Stimulated activated naive B cell treated with anti-CD40 and anti-IgM and Interleukin-4, amounts not matched to agents 10 μg/mL and 1 μg/mL and 100 μg/mL, for 72 hours (primary cell): Measurements from ENCODE around the gene SF3B5.
A peak's percentile ranks its signal among the peaks of the same experiment; 100 is the strongest.
"Not testable (repeated sequence)": the region's sequence is repeated elsewhere in the genome, so short reads cannot be mapped to it uniquely, and the experiment has no call there.

Source experiments
- ATAC-seq, 2 donors: fragments of 150-1000 bp; cut with Tn5 transposase; replicated peaks; 2 replicates each; pipeline ENCODE4 v1.10.0; 2021; ENCODE audit warnings: moderate library complexity in 1 of 2
- DNase-seq: peaks from one replicate; pipeline ENCODE4 v3.0.0; 2021
- H3K27ac Mint-ChIP-seq: one replicate; pipeline ENCODE4 v1.8.0; 2022; ENCODE audit warnings: mild to moderate bottlenecking, mixed read lengths
- H3K27me3 Mint-ChIP-seq, 2 donors: one replicate each; pipeline ENCODE4 v1.8.0; 2022; ENCODE audit warnings: mixed read lengths in 2 of 2
- H3K36me3 Mint-ChIP-seq, 2 donors: one replicate each; pipeline ENCODE4 v1.8.0; 2022; ENCODE audit warnings: mixed read lengths in 2 of 2, mild to moderate bottlenecking in 1 of 2
- H3K4me1 Mint-ChIP-seq, 2 donors: one replicate each; pipeline ENCODE4 v1.8.0; 2022; ENCODE audit warnings: mixed read lengths in 2 of 2, mild to moderate bottlenecking in 1 of 2
- H3K4me3 Mint-ChIP-seq, 2 donors: one replicate each; pipeline ENCODE4 v1.8.0; 2022; ENCODE audit warnings: mild to moderate bottlenecking in 2 of 2, mixed read lengths in 2 of 2, moderate library complexity in 1 of 2
- H3K9me3 Mint-ChIP-seq, 2 donors: one replicate each; pipeline ENCODE4 v1.8.0; 2022; ENCODE audit warnings: mixed read lengths in 2 of 2, mild to moderate bottlenecking in 1 of 2

The SF3B5 gene

DNA sequence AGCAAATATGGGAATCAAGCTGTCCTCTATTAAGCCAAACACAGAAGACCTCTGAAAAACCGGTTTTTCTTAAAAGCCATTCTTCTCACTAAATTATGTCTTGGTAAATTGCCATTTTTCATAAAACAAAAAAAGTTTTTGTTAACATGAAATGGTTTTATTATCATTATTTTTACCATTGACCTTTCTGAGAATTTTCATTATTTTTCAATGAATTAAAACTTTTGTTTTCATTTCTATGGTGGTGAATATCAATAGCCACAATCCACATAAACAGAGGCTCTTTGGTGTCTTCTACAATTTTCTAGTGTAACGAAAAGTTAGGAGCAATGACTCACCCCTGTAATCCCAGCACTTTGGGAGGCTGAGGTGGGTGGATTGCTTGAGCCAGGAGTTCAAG is 2.1 kb downstream of the SF3B5 start:
- H3K27me3 Mint-ChIP-seq: no peaks in the 10 kb centered on the region
- H3K4me3 Mint-ChIP-seq: peak overlapping the region in 1 of 2 donors; percentile 6
- H3K4me1 Mint-ChIP-seq: peaks cover 13 to 23% of the 10 kb centered on the region in 2 donors
- peak overlapping the region; percentile 56 for H3K27ac Mint-ChIP-seq
- ATAC-seq (no peak), DNase-seq (no peak)
- H3K9me3 Mint-ChIP-seq: peaks cover 0 to 3% of the 10 kb centered on the region in 2 donors
- H3K36me3 Mint-ChIP-seq: peaks cover 10 to 19% of the 10 kb centered on the region in 2 donors

DNA sequence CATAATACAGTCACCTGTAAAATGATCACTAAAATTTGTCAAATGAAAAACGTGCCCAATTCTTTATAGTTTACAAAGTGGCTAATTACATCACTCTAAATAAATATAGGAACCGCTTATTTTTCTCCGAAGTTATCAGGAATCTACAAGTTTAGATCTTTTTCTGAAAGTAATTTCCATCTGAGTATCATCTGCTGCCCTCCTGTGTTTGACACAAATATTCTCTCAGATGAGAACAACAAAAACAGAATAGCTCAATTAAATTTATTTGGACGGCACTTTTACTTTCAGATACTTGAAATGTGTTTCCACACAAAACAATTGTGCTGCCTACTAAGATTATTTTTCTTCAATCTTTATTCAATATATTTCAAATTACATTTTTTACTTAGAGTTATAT is 5.0 kb downstream of the SF3B5 start:
- no peak for ATAC-seq
- Mint-ChIP-seq H3K4me1 (peaks cover 17 to 27% of the 10 kb centered on the region in 2 donors), H3K27me3 (no peaks in the 10 kb centered on the region), H3K9me3 (peaks cover 0 to 3% of the 10 kb centered on the region in 2 donors), H3K36me3 (peaks cover 16 to 27% of the 10 kb centered on the region in 2 donors), H3K4me3 (no peak overlapping the region), H3K27ac (no peak overlapping the region)
- no peak for DNase-seq

DNA sequence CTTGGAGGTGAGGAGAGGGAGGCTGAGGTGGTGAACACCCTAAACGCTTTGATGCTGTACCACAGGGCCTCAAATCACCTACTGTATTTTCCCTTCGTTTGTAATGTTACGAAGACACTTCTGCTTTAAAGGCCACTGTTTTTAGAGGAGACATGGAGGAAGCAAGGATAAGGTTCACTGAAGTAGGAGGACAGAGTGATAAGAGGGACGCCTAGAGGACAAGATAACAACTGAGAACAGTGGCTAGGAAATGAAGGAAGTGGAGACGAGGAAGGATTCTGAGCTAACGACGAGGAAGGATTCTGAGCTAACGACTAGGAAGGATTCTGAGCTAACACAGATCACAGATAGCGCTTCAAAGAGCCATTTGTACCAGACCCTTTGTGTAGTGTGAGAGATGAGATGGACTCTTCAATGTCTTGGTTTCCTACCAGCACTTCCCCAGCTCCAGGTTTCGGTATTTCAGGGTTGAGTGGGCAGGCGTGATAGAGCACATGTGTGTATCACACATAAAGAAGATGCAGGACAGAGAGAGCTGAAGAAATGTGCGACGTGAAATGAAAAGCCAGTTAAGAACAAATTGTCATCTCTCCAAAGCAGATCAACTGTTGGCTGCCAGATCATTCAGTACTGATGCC is 7.5 kb downstream of the SF3B5 start:
- no peaks in the 10 kb centered on the region for H3K9me3 Mint-ChIP-seq
- peaks cover 11 to 16% of the 10 kb centered on the region in 2 donors for H3K36me3 Mint-ChIP-seq
- H3K27me3 Mint-ChIP-seq: no peaks in the 10 kb centered on the region
- ATAC-seq (no peak), DNase-seq (no peak)
- H3K4me1 Mint-ChIP-seq: peaks cover 8 to 11% of the 10 kb centered on the region in 2 donors
- H3K4me3 Mint-ChIP-seq: no peak overlapping the region
- H3K27ac Mint-ChIP-seq: peak overlapping the region; percentile 3

DNA sequence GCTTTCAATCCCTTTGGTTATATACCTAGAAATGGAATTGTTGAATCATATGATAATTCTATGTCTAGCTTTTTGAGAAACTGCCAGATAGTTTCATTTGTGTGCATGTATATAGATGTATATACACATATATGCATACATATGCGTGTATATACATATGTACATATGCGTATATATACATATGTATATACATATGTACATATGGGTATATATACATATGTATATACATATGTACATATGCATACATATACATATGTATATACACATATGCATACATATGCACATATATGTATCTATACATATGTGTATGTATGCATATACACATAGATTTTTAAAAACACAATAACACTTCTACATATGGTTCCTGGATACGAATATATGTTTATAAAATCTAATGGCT is 8.4 kb downstream of the SF3B5 start:
- Mint-ChIP-seq H3K4me1 (peaks cover 8 to 11% of the 10 kb centered on the region in 2 donors), H3K36me3 (peaks cover 11 to 16% of the 10 kb centered on the region in 2 donors), H3K9me3 (no peaks in the 10 kb centered on the region), H3K27me3 (no peaks in the 10 kb centered on the region), H3K27ac (no peak overlapping the region), H3K4me3 (no peak overlapping the region)
- DNase-seq (no peak), ATAC-seq (no peak)

DNA sequence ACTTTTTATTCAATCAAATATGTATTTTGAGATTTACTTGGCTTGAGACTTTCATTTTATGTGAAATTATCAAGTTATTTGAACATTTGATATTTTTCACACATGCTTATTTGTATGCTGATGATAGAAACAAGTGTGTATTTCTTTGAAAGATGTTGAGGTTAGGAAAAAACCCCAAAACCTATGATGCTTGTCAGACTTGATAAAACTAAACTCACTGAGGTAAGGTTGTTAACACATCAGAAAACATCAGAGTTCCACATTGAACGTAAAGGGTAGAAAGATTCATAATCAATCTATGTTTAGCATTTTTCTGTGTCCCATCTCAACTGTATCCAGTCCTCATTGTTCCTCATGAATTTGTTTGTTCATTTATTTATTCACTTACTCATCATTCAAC is 12.2 kb downstream of the SF3B5 start:
- Mint-ChIP-seq H3K4me3 (no peak overlapping the region), H3K27me3 (no peaks in the 10 kb centered on the region), H3K27ac (no peak overlapping the region), H3K4me1 (peaks cover 8 to 11% of the 10 kb centered on the region in 2 donors), H3K36me3 (peaks cover 6 to 8% of the 10 kb centered on the region in 2 donors), H3K9me3 (no peaks in the 10 kb centered on the region)
- no peak for ATAC-seq
- no peak for DNase-seq

DNA sequence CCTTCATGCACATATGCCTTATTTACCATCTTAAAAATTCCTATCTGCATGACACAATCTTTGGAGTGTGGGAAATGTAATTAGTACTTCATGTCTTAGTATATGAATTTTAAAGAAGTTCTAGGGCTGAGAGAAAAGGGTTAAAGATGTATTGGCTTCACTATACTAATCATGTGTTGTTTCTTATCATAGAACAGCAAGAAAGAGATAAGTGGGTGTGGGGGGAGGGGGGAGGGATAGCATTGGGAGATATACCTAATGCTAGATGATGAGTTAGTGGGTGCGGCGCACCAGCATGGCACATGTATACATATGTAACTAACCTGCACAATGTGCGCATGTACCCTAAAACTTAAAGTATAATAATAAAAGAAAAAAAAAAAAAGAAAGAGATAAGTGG is 13.0 kb downstream of the SF3B5 start:
- not testable (repeated sequence) for H3K4me1 Mint-ChIP-seq, DNase-seq, H3K27me3 Mint-ChIP-seq, ATAC-seq, H3K27ac Mint-ChIP-seq, H3K36me3 Mint-ChIP-seq, H3K4me3 Mint-ChIP-seq, H3K9me3 Mint-ChIP-seq

DNA sequence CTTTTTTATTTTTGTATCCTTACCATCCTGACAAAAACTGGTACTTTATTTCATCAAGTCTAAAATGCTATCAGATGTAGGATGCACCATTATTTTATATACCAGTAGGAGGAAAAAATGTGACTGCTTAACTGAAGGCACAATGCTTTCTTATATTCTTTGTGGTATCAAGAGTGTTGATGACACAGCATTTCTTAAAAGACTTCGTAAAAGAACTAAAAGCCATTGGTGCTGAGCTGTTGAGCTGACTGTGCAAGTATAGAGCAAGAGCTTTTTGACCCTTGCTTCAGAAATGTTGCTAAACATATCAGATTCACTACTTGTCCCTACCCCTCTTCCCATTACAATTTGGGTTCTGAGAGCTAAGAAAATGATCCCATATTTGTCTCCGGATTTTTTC is 17.5 kb downstream of the SF3B5 start:
- Mint-ChIP-seq H3K27ac (no peak overlapping the region), H3K9me3 (no peaks in the 10 kb centered on the region), H3K4me3 (no peak overlapping the region), H3K27me3 (no peaks in the 10 kb centered on the region), H3K36me3 (no peaks in the 10 kb centered on the region), H3K4me1 (peaks cover 0 to 5% of the 10 kb centered on the region in 2 donors)
- DNase-seq (no peak), ATAC-seq (no peak)

DNA sequence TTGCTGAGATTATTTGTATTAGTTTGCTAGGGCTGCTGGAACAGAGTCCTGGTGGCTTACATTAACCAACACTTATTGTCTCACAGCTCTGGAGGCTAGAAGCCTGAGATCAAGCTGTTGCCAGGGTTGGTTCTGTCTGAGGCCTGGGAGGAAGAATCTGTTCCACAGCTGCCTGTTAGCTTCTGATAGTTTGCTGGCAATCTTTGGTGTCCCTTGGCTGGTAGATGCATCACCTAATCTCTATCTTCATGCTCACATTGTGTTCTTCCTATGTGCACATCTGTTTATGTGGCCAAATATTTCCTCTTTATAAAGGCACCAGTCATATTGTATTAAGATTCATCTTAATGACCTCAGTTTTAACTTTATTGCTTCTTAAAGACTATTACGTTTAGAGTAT is 19.5 kb downstream of the SF3B5 start:
- no peak for DNase-seq
- H3K27me3 Mint-ChIP-seq: no peaks in the 10 kb centered on the region

DNA sequence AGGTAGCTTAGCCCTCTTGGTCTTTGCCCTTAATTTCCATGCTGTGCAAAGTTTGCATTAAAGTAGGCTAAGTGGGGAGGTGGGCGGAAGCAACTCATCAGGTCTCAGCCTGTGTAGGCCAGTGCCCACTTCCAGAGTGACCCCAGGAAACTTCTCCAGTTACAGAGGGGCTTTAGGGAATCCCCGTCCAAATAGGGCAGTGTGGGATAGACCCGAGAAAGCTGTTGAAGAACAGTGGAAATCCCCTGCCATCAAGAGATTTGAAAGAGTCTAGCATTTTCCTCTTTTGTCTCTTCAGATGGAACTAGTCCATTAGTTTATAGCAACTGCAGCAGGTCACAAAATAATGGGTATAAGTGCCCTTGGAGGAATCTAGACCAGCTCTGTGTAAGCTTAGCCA is 20.2 kb downstream of the SF3B5 start:
- no peaks in the 10 kb centered on the region for H3K27me3 Mint-ChIP-seq
- no peak overlapping the region for H3K4me3 Mint-ChIP-seq
- no peaks in the 10 kb centered on the region for H3K36me3 Mint-ChIP-seq
- ATAC-seq: peak in 1 of 2 donors; percentile 46
- no peak for DNase-seq
- H3K27ac Mint-ChIP-seq: no peak overlapping the region
- peaks cover 0 to 5% of the 10 kb centered on the region in 2 donors for H3K4me1 Mint-ChIP-seq
- H3K9me3 Mint-ChIP-seq: no peaks in the 10 kb centered on the region

More for the DNA sequence above, 19.5 kb downstream of the SF3B5 start:
- no peaks in the 10 kb centered on the region for H3K36me3 Mint-ChIP-seq
- peak overlapping the region; percentile 56 for H3K27ac Mint-ChIP-seq
- peaks cover 0 to 5% of the 10 kb centered on the region in 2 donors for H3K4me1 Mint-ChIP-seq
- no peak overlapping the region for H3K4me3 Mint-ChIP-seq
- H3K9me3 Mint-ChIP-seq: no peaks in the 10 kb centered on the region
- no peak for ATAC-seq

DNA sequence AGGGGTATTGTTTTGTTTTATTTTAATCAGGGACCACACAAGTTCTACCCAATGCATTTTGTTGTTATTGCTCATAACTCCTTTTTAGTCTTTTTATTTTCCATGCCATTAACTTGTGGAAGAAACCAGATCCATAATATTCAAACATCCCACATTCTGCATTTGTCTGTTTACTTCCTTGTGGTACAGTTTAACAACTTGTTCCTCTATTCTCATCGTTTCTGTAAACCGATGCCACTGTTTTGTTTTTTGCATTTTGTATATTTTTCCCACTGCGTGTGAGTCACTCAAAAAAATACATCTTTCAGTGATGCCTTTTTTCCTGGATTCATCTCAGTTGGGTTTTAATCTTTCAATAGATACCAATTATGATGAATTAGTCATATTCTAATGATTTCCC is 22.3 kb downstream of the SF3B5 start:
- peaks cover 8 to 9% of the 10 kb centered on the region in 2 donors for H3K4me1 Mint-ChIP-seq
- H3K4me3 Mint-ChIP-seq: no peak overlapping the region
- H3K27ac Mint-ChIP-seq: no peak overlapping the region
- no peaks in the 10 kb centered on the region for H3K27me3 Mint-ChIP-seq
- ATAC-seq (no peak), DNase-seq (no peak)
- peaks cover 0 to 4% of the 10 kb centered on the region in 2 donors for H3K36me3 Mint-ChIP-seq
- H3K9me3 Mint-ChIP-seq: peaks cover 0 to 4% of the 10 kb centered on the region in 2 donors

DNA sequence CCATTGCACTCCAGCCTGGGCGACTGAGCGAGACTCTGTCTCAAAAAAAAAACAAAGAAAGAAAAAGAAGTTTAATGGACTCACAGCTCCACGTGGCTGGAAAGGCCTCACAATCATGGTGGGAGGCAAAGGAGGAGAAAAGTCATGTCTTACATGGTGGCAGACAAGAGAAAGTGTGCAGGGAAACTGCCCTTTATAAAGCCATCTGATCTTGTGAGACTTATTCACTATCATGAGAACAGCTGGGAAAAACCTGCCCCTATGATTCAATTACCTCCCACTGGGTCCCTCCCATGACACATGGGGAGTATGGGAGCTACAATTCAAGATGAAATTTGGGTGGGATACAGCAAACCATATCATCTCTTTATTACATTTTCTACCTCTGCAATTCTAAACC is 25.9 kb downstream of the SF3B5 start:
- Mint-ChIP-seq H3K36me3 (peaks cover 0 to 4% of the 10 kb centered on the region in 2 donors), H3K9me3 (peaks cover 0 to 4% of the 10 kb centered on the region in 2 donors), H3K4me3 (no peak overlapping the region), H3K27ac (no peak overlapping the region), H3K27me3 (no peaks in the 10 kb centered on the region), H3K4me1 (peaks cover 18 to 33% of the 10 kb centered on the region in 2 donors)
- ATAC-seq (no peak), DNase-seq (no peak)

DNA sequence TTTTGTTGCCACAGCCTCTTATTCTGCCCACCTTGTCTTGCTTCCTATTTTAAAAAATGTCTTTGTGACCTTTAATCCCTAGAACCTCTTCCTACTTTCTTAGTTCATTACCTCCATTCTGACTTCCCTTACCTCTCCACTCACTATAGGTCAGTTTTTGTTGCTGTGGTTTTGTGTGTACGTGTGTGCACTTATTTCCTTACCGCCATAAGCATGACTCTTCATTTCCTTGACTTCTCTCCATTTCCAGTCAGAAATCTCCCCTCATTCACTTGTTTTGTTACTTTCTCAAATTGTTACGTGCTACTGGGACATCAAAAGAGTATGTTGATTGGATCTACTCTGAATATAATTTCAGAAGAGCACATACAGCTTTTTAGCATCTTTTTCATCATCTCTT is 26.6 kb downstream of the SF3B5 start:
- ATAC-seq (no peak), DNase-seq (no peak)
- Mint-ChIP-seq H3K27ac (no peak overlapping the region), H3K36me3 (peaks cover 0 to 4% of the 10 kb centered on the region in 2 donors), H3K4me3 (no peak overlapping the region), H3K9me3 (peaks cover 0 to 4% of the 10 kb centered on the region in 2 donors), H3K4me1 (peaks cover 18 to 33% of the 10 kb centered on the region in 2 donors), H3K27me3 (no peaks in the 10 kb centered on the region)

DNA sequence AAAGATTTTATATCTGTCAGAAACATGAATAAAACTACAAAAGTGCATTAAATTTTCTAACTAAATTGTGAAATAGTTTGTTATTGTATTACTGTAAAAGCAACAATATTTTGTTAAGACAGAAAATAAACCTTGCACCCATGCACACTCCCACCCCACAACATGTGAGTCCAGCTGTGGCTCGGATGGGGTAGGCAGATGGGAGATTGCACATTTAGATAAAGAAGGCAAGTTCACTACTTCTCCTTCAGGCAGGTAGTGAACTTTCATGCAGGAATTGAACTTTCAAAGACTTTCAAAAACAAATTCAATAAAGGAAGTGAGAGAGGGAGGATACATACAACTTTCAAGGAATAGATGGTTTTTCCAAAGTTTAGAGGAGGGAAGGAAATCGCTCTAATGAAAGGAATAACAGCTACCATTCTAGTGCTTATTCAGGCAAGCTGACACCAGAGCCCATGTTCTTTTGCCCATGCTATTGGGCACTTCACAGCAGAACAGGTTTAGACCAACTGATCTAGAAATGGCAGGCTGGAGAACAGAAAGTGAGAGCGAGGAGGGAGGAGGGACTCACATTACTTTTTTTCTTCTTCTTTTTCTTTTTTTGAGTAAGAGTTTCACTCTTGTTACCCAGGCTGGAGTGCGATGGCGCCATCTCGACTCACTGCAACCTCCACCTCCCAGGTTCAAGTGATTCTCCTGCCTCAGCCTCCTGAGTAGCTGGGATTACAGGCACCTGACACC is 28.5 kb downstream of the SF3B5 start:
- peaks cover 0 to 4% of the 10 kb centered on the region in 2 donors for H3K9me3 Mint-ChIP-seq

DNA sequence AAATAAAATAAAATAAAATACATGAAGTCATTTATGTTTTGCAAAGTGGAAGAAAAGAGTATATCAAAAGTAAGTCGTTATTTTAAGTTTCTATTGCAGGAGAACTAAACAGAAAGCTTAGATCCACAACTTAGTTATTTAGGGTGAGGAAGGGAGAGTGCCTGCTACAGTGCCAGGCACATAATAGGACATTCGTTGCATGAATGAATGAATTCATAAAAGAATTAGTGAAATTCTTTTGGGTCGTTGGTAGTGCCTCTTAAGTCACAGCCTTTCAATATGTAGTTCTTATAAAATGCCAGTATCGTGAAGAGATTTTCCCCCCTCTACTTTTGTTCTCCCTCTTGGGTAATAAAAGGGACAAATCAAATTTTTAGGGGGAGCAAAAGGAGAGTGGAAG is 29.1 kb downstream of the SF3B5 start:
- H3K27me3 Mint-ChIP-seq: no peaks in the 10 kb centered on the region
- no peak overlapping the region for H3K27ac Mint-ChIP-seq
- H3K9me3 Mint-ChIP-seq: peaks cover 0 to 4% of the 10 kb centered on the region in 2 donors
- no peak for ATAC-seq
- H3K36me3 Mint-ChIP-seq: peaks cover 0 to 7% of the 10 kb centered on the region in 2 donors
- peaks cover 27 to 55% of the 10 kb centered on the region in 2 donors for H3K4me1 Mint-ChIP-seq
- no peak for DNase-seq
- peak overlapping the region in 1 of 2 donors; percentile 33 for H3K4me3 Mint-ChIP-seq

More for the DNA sequence above, 28.5 kb downstream of the SF3B5 start:
- ATAC-seq (peak; percentile 20 to 27), DNase-seq (peak; percentile 38)
- Mint-ChIP-seq H3K27ac (peak overlapping the region; percentile 68), H3K36me3 (peaks cover 0 to 7% of the 10 kb centered on the region in 2 donors), H3K4me3 (peak overlapping the region; percentile 57 to 59), H3K4me1 (peaks cover 27 to 52% of the 10 kb centered on the region in 2 donors), H3K27me3 (no peaks in the 10 kb centered on the region)

DNA sequence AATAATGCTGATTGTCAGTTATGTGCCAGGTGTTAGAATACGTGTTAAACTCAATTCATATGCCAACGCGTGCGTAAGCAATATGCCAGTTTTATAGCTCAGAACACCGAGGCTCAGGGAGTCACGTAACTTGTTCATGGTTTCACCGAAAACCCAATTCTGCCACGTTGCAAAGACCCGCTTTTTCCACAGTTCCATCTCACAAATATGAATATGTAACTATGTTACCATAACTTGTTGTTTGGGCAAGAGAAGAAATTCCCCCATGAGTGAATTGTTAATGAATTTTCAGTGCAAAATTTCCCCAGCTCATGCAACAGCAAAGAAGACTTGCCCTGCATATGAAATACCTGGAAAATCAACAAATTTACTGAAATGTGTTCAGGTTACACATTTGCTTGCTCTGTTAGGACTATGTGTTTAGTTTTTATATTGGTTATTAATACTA is 30.1 kb downstream of the SF3B5 start:
- peaks cover 27 to 55% of the 10 kb centered on the region in 2 donors for H3K4me1 Mint-ChIP-seq
- H3K36me3 Mint-ChIP-seq: peaks cover 2 to 13% of the 10 kb centered on the region in 2 donors
- H3K27ac Mint-ChIP-seq: peak overlapping the region; percentile 96
- DNase-seq (peak; percentile 26), ATAC-seq (no peak)
- H3K9me3 Mint-ChIP-seq: peaks cover 0 to 4% of the 10 kb centered on the region in 2 donors
- H3K27me3 Mint-ChIP-seq: no peaks in the 10 kb centered on the region
- H3K4me3 Mint-ChIP-seq: peak overlapping the region; percentile 94 to 98
